ENCODE measurements around the gene DOK5.
"Not testable (repeated sequence)": the region's sequence is repeated elsewhere in the genome, so short reads cannot be mapped to it uniquely, and the experiment has no call there.

Gene DOK5

DNA sequence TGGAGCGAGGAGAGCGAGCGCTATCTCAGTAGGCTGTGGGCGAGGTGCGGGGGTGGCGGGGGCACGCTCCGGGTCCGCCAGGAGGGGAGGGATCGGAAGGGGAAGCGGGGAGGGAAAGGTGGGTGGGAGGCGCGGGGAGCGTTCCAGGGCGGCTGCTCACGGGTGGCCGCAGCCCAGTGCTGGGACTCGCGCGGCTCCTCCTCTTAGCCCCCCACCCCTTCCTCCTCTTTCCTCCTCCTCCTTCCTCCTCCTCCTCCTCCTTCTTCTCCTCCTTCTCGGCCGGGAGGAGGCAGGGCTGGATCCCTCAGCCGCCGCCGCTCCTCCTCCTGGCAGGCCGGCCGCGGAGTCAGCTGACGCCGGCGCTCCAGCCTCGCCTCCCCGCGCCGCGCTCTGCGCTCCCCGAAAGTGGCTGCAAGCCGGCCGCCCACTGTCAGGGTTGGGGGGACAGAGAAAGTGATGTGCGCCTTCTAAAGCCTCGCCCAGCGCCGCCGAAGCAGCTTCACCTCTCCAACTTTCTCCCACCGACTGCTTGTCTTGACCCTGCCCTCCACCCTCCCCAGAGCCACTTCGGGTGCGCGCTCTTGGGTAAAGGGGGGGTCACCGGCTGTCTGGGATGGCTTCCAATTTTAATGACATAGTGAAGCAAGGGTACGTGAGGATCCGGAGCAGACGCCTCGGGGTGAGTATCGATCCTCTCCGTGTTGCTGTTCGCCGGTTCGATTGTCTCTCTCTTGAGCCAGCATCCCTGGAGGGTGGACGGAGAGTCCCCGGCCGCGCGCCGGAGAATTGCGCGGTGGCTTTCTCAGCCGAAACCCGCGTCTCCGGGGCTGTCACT is at the start of gene DOK5:
DOK5 (plus strand) TSS at position 260 of the 835 bp plus-strand sequence; CDS start at position 614, 354 bp downstream.
- no peak for DNase-seq

DNA sequence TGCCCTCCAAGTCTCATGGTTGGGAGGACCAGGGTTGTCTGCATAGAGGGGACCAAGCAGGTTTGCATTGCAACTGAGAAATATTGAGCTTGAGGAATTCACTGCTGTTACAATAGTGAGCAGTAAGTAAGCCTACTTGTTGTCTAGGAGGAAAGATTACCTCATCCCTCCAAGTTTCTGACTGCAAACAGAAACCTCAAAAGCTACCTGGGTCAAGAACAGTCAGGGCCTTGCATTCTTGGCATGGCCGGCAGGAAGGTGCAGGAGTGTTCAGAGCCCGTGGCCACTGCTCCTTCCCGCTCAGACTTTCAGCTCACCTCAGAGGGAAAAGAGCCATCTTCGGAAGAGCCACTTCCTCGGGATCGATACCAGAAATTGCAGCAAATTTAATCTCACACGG is 46.0 kb upstream of the DOK5 start:
- DNase-seq = no peak

DNA sequence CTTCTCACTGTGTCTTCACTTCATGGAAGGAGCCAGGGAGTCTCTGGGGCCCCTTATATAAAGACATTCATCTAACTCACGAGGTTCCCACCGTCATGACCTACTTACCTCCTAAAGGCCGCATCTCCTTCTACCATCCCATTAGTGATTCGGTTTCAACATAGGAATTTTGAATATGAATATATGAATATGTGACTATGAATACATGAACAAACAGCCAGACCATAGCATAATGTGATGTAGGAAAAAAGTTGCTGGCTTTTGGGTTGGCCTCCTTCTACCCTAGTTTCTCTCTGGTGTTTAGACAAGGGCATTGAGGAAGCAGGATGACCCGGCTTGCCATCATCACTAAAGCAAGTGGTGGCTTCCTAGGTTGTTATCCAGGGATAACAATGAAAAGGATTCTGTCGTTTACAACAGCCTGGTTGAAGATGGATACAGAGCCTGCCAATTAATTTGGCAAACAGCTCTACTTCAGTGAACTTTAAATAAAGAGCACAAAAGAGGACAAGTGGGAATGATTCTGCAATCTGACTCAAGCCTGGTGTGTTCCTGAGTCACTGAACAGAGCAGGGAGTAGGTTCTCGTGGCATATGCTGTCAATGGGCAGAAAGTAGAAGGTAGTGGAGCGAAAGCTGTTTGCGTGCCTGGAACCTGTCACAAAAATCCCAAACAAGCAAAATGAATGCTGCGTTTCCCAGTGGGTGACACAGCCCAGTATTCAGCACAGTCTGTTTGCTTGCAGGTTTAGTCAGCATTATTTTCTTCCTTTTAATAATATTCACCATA is 44.0 kb upstream of the DOK5 start:
- DNase-seq = no peak

DNA sequence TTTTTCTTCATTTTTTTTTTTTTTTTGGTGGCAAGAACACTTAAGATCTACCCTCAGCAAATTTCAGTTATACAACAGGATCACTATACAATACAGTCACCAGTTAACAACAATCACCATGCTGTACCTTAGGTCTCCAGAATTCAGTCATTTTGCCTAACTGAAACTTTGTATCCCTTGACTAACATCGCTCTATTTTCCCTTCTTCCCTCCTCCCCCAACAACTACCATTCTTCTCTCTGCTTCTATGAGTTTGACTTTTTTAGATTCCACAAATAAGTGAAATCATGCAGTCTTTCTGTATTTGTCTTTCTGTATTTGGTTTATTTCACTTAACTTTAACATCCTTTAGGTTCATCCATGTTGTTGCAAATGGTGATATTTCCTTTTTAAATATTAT is 42.4 kb upstream of the DOK5 start:
- DNase-seq = no peak

DNA sequence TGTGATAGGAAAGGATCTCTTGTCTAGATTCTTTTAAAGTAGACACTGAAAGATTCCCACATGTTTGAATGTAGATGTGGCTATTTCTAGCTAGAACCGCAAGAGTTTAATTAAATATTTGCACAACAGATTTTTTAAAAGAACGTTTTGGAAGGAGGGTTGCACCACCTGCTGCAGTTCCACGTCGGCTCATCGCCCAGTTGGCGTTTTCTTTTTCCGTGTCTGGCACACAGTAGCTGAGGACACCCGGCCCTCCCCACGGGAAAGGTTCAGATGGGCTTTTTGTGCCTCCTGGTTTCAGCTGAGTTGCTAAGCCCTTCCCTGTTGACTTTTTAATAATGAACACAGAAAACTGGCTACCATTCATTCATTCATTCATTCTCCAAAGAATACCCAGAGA is 41.8 kb upstream of the DOK5 start:
- DNase-seq = no peak

DNA sequence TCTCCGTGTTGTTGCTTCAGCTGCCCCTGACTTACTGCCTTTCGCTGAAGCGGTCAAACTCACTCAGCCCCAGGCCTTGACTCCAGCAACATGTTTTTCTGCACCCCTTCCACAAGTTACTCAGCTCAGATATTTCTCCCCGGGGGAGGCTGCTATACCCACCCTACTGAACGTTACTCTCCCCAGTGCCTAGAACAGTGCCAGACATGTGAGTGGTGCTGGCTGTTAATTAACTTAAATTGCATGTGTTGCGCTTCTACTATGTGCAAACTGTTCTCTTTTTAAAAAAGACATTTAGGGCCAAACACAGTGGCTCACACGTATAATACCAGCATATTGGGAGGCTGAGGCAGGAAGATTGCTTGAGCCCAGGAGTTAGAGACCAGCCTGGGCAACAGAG is 41.2 kb upstream of the DOK5 start:
- no peak for DNase-seq

DNA sequence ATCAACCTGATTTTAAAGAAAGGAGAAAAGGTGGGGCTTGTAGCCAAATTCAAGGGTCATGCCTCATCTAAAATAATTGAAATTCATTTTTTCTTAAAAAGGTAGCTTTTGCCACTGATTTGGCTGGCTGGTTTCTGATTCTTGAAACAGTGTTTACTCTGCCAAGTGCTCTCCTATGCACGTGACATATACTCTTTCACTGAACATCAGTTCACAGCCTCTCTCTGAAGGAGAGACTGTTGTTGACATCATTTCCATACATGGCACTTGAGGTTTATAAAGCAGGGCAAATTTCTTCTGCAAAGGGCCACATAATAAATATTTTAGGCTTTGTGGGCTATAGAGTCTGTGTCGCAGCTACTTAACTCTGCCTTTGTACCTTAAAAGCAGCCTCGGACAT is 40.4 kb upstream of the DOK5 start:
- no peak for DNase-seq

DNA sequence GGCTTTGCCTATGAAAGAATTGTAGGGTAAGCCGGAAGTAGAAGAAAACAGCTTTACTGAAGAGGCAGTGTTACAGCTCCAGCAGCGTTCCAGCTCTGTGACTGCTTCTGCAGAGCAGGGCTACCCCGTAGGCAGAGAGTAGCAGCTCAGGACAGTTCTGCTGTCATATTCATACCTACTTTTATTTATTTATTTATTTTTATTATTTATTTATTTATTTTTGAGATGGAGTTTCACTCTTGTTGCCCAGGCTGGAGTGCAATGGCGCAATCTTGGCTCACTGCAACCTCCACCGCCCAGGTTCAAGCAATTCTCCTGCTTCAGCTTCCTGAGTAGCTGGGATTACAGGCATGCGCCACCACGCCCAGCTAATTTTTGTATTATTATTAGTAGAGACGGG is 39.0 kb upstream of the DOK5 start:
- not testable (repeated sequence) for DNase-seq

DNA sequence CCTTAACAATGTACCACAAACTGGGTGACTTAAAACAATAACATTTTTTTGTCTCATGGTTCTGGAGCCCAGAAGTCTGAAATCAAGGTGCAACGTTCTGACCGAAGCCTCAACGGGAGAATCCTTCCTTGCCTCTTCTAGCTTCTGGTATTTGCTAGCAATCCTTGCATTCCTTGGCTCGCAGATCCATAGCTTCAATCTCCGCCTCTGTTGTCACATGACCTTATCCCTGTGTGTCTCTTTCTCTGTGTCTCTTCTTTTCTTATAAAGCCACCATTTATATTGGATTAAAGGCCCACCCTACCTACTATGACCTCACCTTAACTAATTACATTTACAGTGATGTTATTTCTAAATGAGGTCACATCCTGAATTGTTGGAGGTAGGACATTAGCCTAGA is 37.2 kb upstream of the DOK5 start:
- DNase-seq = no peak

DNA sequence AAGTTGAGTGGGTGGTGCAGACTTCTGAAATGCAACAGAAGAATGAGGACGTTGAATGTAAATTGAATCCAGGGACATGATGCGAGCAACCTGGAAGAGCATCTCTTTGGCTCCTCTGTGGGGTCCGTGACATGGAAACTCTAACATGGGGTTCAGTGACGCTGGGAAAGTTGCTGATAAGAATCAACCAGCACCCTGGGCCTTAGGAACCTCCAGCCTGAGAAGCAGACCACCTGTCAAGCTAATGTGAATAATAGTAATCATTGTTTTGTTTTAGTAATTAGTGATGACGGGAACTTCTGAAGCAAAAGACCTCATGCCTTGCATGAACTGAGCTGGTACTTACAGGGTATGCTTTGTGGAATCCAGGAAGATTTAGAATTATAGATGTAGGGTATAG is 25.2 kb upstream of the DOK5 start:
- DNase-seq = no peak

DNA sequence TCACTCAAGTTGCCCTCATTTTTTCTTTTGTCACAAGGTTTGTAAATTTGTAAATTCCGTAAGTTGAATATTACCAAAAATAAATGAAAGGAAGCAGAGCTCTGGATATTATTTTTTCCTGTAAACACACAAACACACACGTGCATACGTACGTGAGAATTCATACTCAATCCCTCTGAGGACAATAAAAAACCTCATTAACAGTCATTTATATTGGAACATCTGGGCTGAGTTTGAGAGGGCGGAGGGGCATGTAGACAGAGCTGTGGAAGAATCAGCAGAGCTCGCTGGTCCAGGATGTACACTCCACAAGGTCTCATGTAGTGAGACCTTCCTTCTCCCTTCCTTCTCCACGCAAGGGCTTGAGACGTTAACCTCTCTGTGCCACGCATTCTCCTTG is 24.2 kb upstream of the DOK5 start:
- no peak for DNase-seq

DNA sequence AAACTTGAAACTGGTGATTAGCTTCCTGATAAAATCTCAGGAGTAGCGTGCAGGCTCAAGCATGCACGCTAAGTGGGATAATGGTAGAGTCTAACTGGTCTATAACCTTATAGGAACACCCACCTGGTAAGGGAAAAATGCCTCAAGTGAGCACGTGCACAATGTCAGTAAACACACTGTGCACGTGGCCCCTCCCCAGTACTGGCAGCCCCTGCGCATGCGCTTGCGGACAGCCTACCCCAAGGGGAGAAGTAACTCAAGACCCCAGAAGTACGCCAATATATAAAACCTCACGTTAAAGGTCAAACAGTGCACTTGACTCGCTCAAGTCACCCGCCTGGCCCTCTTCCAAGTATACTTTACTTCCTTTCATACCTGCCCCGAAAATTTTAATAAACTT is 23.1 kb upstream of the DOK5 start:
- DNase-seq = no peak

DNA sequence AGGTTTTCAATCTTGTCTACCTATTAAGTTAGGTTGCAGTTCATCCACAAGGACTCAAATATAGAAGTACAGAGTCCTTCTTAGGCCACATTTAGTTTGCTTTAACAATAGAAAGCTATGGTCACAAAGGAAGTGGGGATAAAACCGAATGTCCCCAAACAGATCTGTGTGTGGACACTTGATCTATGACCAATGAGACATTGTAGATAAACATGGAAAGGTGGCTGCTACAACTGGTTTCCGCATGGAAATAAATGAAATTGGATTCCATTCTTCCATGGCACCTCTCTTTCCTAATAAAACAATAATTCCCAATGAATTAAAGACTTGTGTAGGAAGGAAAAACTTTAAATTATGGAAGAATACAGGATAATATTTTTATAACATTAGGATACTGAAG is 20.4 kb upstream of the DOK5 start:
- no peak for DNase-seq

DNA sequence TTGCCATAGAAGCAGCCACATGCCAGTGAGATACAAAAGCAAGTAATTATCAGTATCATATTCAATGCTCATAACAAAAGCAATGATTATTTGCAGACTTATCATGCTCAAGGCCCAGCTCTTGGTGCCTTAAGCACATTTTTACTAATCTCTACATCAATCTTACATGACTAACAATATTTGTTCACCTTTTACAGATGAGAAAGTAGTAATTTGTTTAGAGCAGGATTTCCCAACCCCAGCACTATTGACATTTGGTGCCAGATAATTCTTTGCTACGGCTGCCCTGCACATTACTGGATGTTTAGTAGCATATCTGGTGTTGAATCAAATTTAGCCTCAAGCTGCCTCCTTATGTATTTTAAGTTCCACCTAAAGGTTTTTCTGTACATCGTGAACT is 19.0 kb upstream of the DOK5 start:
- no peak for DNase-seq

DNA sequence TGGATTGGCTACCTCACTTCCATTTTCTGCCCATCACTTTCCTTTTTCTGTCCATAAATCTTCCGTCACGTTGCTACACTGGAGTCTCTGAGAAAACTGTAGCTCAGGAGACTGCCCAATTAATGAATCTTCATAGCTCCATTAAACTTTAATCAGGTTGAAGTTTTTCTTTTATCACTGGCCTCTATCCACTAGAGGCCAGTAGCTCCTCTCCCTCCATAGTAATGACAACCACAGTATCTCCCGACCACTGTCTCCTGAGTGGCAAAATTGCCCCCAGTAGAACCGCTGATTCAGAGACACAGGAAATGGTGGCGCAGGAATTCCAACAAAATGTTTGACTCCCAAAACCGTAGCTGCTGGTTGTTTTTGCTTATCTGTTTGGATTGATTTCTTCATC is 18.4 kb upstream of the DOK5 start:
- no peak for DNase-seq

DNA sequence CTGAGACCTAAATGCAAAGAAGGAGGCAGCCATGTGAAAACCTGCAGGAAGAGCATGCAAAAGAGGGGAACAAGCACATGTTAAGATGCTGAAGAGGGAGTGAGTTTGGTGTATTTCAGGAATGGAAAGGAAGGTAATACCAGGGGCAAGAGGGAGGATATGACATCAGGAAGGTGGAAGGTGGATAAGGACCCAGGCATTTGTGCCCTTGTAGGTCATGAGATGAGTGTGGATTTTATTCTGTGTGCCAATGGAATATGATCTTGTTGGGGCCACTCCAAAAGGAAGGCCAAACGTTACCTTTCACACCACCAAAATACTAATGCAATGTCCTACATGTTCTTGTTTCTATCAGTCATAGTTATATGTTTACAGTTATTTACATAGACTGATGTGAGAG is 17.2 kb upstream of the DOK5 start:
- no peak for DNase-seq

DNA sequence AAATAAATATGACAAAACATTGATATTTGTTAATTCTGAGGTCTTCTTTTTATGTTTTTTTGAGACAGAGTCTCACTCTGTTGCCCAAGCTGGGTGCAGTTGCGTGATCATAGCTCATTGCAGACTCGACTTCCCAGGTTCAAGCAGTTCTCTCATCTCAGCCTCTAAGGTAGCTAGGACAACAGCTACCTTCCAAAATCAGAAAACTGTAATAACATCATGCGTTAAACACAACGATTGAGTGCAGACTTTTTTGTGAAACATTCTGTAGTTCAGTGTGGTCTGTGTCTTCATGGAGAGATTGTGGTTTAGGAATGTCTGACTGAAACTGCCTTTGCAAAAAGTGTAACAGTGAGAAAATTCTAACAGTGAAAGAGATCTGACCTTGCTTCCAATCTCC is 16.1 kb upstream of the DOK5 start:
- DNase-seq = no peak

DNA sequence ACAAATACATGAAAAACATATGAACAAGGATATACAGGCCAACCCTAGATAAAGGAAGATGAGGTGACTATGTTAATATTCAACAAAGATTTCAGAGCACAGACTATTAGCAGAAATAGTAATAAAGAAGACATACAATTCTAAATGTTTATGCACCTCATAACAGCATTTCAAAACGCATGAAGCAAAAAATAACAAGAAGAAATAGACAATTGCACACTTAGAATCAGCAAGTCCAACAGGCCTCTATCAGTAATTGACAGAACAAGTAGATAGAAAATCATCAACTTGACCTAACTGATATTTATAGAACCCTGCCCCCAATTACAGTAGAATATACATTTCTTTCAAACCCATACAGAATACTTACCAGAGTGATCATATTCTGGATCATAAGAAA is 11.4 kb upstream of the DOK5 start:
- no peak for DNase-seq

DNA sequence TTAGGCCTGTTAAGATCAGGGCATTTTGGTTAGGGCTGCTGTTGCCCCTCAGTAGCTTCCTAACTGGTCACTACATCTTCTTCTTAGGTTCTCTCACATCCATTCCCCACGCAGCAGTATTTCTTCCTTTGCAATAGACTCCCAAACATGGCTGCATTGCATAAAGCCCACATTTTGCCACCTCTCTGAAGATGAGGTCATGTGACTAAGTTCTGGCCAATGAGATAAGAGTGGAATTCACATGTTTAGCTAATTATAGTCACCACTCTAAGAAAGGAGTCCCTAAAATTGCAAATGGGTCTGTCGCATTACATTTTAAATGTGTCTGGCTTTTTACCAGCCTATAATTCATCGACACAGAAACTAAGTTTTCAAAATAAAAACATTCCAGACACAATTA is 9.3 kb upstream of the DOK5 start:
- no peak for DNase-seq

DNA sequence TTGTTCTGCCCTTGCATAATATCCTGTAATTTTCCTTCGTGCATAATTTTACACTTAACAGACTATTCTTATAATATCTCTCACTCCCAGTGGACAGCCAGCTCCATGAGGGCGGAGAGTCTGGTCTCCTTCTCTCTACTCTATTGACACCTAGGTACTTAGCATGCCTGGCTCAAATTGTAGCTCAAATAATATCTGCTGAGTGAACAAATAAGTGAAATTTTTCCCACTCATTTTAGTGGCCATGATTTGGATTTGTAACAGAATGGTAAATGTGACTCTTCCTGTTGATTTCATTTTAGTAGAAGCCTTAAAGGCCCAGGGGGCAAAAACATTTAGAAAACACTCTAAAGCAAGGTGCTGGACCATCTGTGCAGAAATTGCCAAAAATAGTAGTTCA is 7.8 kb upstream of the DOK5 start:
- no peak for DNase-seq

DNA sequence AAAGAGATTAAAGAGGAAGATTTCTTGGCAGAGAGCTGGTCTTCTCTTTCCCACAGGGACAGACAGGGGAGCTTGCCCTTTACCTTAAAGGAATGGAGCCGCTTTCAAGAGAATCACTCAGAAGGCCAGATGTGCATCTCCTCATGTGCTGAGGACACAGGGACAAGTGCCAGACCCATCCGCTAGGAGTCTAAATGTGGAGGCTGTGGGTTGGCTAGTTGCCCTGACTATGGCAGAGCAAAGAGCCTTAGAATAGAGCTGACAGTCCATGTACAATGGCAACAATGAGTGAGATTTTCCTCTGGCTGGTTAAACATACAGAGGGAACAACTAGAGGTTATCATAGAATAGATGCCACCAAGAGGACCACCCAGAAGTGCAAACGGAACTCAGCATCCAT is 7.3 kb upstream of the DOK5 start:
- DNase-seq = no peak

DNA sequence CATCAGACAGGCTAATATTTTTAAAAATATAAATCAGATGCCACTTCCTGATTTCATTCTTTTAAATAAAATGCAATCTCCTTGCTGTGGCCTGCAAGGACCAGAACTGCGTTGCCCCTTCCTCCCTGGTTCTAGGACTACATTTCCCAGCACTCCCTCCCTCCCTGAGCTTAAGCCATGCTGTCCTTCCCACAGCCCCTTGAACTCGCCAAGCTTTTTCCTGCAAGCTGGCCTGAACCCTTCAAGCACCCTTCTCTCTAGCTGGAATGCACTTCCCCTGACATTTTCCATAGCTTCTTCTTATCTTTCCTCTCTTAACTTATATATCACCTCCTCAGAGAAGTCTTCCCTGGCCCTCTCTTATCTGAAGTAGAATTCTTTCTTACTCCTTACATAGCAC is 6.1 kb upstream of the DOK5 start:
- no peak for DNase-seq

DNA sequence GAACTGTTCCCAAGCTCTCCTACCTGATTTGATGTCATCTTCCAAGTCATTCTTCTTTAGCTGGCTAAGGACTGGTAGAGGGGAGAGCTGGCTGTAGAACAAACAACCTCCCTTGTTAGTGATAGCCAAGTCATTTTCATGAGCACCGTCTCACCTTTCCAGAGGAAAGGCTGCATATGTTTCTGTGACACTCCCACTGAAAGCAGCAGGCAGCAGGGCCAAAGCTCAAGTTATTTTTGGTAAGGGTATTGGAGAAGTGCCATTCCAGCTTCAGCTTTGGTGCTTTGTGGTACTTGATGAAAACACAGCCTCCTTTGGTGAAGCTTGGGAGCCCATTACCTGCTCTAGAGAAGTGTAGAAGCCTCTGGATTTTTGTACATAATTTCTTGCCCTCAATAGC is 5.4 kb upstream of the DOK5 start:
- no peak for DNase-seq

DNA sequence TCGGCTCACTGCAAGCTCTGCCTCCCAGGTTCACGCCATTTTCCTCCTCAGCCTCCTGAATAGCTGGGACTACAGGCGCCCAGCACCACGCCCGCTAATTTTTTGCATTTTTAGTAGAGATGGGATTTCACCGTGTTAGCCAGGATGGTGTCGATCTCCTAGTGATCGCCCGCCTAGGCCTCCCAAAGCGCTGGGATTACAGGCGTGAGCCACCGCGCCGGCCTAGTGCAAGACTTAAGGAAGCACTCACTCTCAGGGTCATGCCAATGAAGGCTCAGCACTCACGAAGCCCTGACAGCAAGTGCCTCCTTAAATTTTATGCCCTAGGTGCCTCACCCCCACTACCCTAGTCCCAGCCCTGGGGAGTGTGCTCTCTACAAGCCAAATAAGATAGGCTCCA is 4.7 kb upstream of the DOK5 start:
- no peak for DNase-seq

DNA sequence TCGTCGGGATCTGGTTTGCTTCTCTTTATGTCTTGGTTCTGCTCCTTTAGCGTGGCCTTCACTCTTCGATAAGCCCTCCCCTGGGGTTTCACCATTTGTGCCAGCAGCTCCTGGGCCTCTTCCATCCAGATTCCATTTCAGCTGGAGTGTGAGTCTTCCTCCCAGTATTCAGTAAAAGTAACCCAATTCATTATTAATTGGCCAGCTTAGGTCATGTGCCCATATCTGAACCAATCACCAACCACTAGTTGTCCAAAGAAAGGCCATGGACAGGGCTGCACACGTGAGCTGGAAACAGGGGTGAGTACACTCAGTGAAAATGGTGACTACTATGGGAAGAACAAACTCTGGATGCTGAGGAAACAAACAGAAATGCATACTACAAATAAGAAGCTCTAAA is 2.8 kb upstream of the DOK5 start:
- no peak for DNase-seq

Data from NCI-H1105 (cell line).